ENCODE results near the gene ZDHHC1.

ZDHHC1 gene

GRCh38 chr16:67388191-67388590 is 28.1 kb downstream of the ZDHHC1 start:
- no peaks in the 10 kb centered on the region for H3K9me2 ChIP-seq (replicated peaks; ENCODE audit: low read depth, low read length)
- H3K4me2 ChIP-seq (ENCODE audit: low read depth, low read length, poor library complexity, severe bottlenecking), result no peak overlapping the region
- no peaks in the 10 kb centered on the region for H4K20me1 ChIP-seq (ENCODE audit: insufficient read depth, low read length, poor library complexity, severe bottlenecking)
- no peak overlapping the region for H3K9ac ChIP-seq (ENCODE audit: low read depth, low read length, poor library complexity, severe bottlenecking)
- H3K4me1 ChIP-seq (ENCODE audit: insufficient read depth, low read length, poor library complexity, severe bottlenecking), result no peaks in the 10 kb centered on the region
- H3K79me2 ChIP-seq (ENCODE audit: insufficient read depth, low read length), result no peaks in the 10 kb centered on the region
- no peak overlapping the region for H2AFZ ChIP-seq (ENCODE audit: low read length)
- H3K4me3 ChIP-seq (ENCODE audit: low read length, poor library complexity, severe bottlenecking), result no peak overlapping the region
- no peaks in the 10 kb centered on the region for H3K36me3 ChIP-seq (ENCODE audit: insufficient read depth, low read length)
- H3K9me3 ChIP-seq (ENCODE audit: insufficient read depth, low read depth, low read length), result no peaks in the 10 kb centered on the region
- TF ChIP-seq EZH2phosphoT487 (IDR thresholded peaks at IDR 0.05; ENCODE audit: borderline replicate concordance), result no peak
- TF ChIP-seq CTCF (conservative IDR thresholded peaks at IDR 0.05; ENCODE audit: low read length), result no peak
- H3F3A ChIP-seq (ENCODE audit: low read depth), result no peaks in the 10 kb centered on the region
- no peaks in the 10 kb centered on the region for H3K27me3 ChIP-seq (ENCODE audit: insufficient read depth, low read length, poor library complexity, severe bottlenecking)

GRCh38 chr16:67387479-67388079 is 28.7 kb downstream of the ZDHHC1 start:
- no peak overlapping the region for H3K4me2 ChIP-seq (ENCODE audit: low read depth, low read length, poor library complexity, severe bottlenecking)
- no peaks in the 10 kb centered on the region for H3K9me3 ChIP-seq (ENCODE audit: insufficient read depth, low read depth, low read length)
- no peak for TF ChIP-seq EZH2phosphoT487 (IDR thresholded peaks at IDR 0.05; ENCODE audit: borderline replicate concordance)
- TF ChIP-seq CTCF (conservative IDR thresholded peaks at IDR 0.05; ENCODE audit: low read length), result no peak
- H2AFZ ChIP-seq (ENCODE audit: low read length), result no peak overlapping the region
- no peaks in the 10 kb centered on the region for H4K20me1 ChIP-seq (ENCODE audit: insufficient read depth, low read length, poor library complexity, severe bottlenecking)
- H3K79me2 ChIP-seq (ENCODE audit: insufficient read depth, low read length), result no peaks in the 10 kb centered on the region
- no peaks in the 10 kb centered on the region for H3K4me1 ChIP-seq (ENCODE audit: insufficient read depth, low read length, poor library complexity, severe bottlenecking)
- no peaks in the 10 kb centered on the region for H3F3A ChIP-seq (ENCODE audit: low read depth)
- no peak overlapping the region for H3K9ac ChIP-seq (ENCODE audit: low read depth, low read length, poor library complexity, severe bottlenecking)
- no peak overlapping the region for H3K4me3 ChIP-seq (ENCODE audit: low read length, poor library complexity, severe bottlenecking)
- H3K36me3 ChIP-seq (ENCODE audit: insufficient read depth, low read length), result no peaks in the 10 kb centered on the region
- no peaks in the 10 kb centered on the region for H3K27me3 ChIP-seq (ENCODE audit: insufficient read depth, low read length, poor library complexity, severe bottlenecking)
- H3K9me2 ChIP-seq (replicated peaks; ENCODE audit: low read depth, low read length), result no peaks in the 10 kb centered on the region

GRCh38 chr16:67386861-67387455 is 29.3 kb downstream of the ZDHHC1 start:
- H2AFZ ChIP-seq (ENCODE audit: low read length), result no peak overlapping the region
- H3K9me2 ChIP-seq (replicated peaks; ENCODE audit: low read depth, low read length), result no peaks in the 10 kb centered on the region
- H3K79me2 ChIP-seq (ENCODE audit: insufficient read depth, low read length), result no peaks in the 10 kb centered on the region
- TF ChIP-seq CTCF (conservative IDR thresholded peaks at IDR 0.05; ENCODE audit: low read length), result no peak
- no peak for TF ChIP-seq EZH2phosphoT487 (IDR thresholded peaks at IDR 0.05; ENCODE audit: borderline replicate concordance)
- H3K36me3 ChIP-seq (ENCODE audit: insufficient read depth, low read length), result no peaks in the 10 kb centered on the region
- H3K4me1 ChIP-seq (ENCODE audit: insufficient read depth, low read length, poor library complexity, severe bottlenecking), result no peaks in the 10 kb centered on the region
- H3K27me3 ChIP-seq (ENCODE audit: insufficient read depth, low read length, poor library complexity, severe bottlenecking), result no peaks in the 10 kb centered on the region
- no peaks in the 10 kb centered on the region for H3K9me3 ChIP-seq (ENCODE audit: insufficient read depth, low read depth, low read length)
- H3K4me2 ChIP-seq (ENCODE audit: low read depth, low read length, poor library complexity, severe bottlenecking), result no peak overlapping the region
- H3K4me3 ChIP-seq (ENCODE audit: low read length, poor library complexity, severe bottlenecking), result no peak overlapping the region
- H3K9ac ChIP-seq (ENCODE audit: low read depth, low read length, poor library complexity, severe bottlenecking), result no peak overlapping the region
- no peaks in the 10 kb centered on the region for H3F3A ChIP-seq (ENCODE audit: low read depth)
- H4K20me1 ChIP-seq (ENCODE audit: insufficient read depth, low read length, poor library complexity, severe bottlenecking), result no peaks in the 10 kb centered on the region

Measured in Loucy (cell line).